ENCODE measurements around the gene CARD8.

CARD8 gene

GRCh38 chr19:48171710-48172109 lies 84.0 kb downstream of the CARD8 start:
- peaks cover 18% of the 10 kb centered on the region for H3K36me3 Mint-ChIP-seq

GRCh38 chr19:48170817-48171347 lies 84.8 kb downstream of the CARD8 start:
- Mint-ChIP-seq H3K4me1 (peaks cover 36% of the 10 kb centered on the region), H3K9me3 (no peaks in the 10 kb centered on the region), H3K27me3 (no peaks in the 10 kb centered on the region), H3K4me3 (peak overlapping the region; percentile 93), H3K27ac (peak overlapping the region; percentile 79), H3K36me3 (peaks cover 16% of the 10 kb centered on the region)

More at GRCh38 chr19:48171710-48172109, 84.0 kb downstream of the CARD8 start:
- Mint-ChIP-seq H3K27ac (no peak overlapping the region), H3K4me3 (peak overlapping the region; percentile 93), H3K4me1 (peaks cover 36% of the 10 kb centered on the region), H3K27me3 (no peaks in the 10 kb centered on the region), H3K9me3 (no peaks in the 10 kb centered on the region)

GRCh38 chr19:48169939-48170803 lies 85.5 kb downstream of the CARD8 start, which contains the start of the genes LIG1 and ZSWIM9:
TSS of gene LIG1 (minus strand) at chr19:48170344. CDS start at chr19:48165566, 4,778 bp downstream.
TSS of gene ZSWIM9 (plus strand) at chr19:48170680. CDS start at chr19:48171803, 1,123 bp downstream.
- H3K27ac Mint-ChIP-seq, result peak within 1 kb of the TSS; percentile 95
- H3K27me3 Mint-ChIP-seq, result no peaks in the 10 kb centered on the region
- H3K4me1 Mint-ChIP-seq, result peaks cover 36% of the 10 kb centered on the region
- peaks cover 13% of the 10 kb centered on the region for H3K36me3 Mint-ChIP-seq
- no peaks in the 10 kb centered on the region for H3K9me3 Mint-ChIP-seq
- H3K4me3 Mint-ChIP-seq, result peak within 1 kb of the TSS; percentile 93

- Mint-ChIP-seq H3K27ac (peak overlapping the region; percentile 95), H3K27me3 (no peaks in the 10 kb centered on the region), H3K4me1 (peaks cover 31% of the 10 kb centered on the region), H3K36me3 (peaks cover 13% of the 10 kb centered on the region), H3K4me3 (peak overlapping the region; percentile 93), H3K9me3 (no peaks in the 10 kb centered on the region)
Measured at GRCh38 chr19:48169578-48169938, 86.2 kb downstream of the CARD8 start.

- peaks cover 10% of the 10 kb centered on the region for H3K36me3 Mint-ChIP-seq
- no peaks in the 10 kb centered on the region for H3K9me3 Mint-ChIP-seq
- H3K27ac Mint-ChIP-seq, result peak overlapping the region; percentile 95
- no peaks in the 10 kb centered on the region for H3K27me3 Mint-ChIP-seq
- peaks cover 28% of the 10 kb centered on the region for H3K4me1 Mint-ChIP-seq
- peak overlapping the region; percentile 93 for H3K4me3 Mint-ChIP-seq
Measured at GRCh38 chr19:48168689-48169088, 87.0 kb downstream of the CARD8 start.

GRCh38 chr19:48158210-48158790 lies 97.4 kb downstream of the CARD8 start:
- Mint-ChIP-seq H3K4me3 (no peak overlapping the region), H3K27me3 (no peaks in the 10 kb centered on the region), H3K27ac (no peak overlapping the region), H3K4me1 (no peaks in the 10 kb centered on the region), H3K9me3 (no peaks in the 10 kb centered on the region), H3K36me3 (peaks cover 14% of the 10 kb centered on the region)
